GM23338 (cell line): ENCODE results near the gene SEC22A.

ENCODE experiments used
- CTCF ChIP-seq, 2 experiments: fragments of 200-600 bp in 1 of 2; sonication (generic) in 1 of 2; conservative IDR thresholded peaks; 2 replicates each; pipeline versions ENCODE4 v1.5.1 to v1.6.1; 2016 to 2017; ENCODE audit warnings: antibody characterized with exemption in 2 of 2, low read depth in 2 of 2, mild to moderate bottlenecking in 2 of 2, moderate library complexity in 1 of 2
- EZH2 ChIP-seq: fragments of 200-600 bp; sonication (generic); IDR thresholded peaks from one replicate; pipeline ENCODE4 v1.8.0; 2017; ENCODE audit warnings: antibody characterized with exemption, mild to moderate bottlenecking, low read depth; ENCODE audit not compliant: unreplicated experiment
- POLR2AphosphoS5 ChIP-seq: IDR thresholded peaks from 2 replicates; pipeline ENCODE4 v1.6.1; 2016; ENCODE audit warnings: antibody characterized with exemption, low read depth

- TF ChIP-seq CTCF (conservative IDR thresholded peaks at IDR 0.05; ENCODE audit: low read depth in 2 of 2) (no peak), EZH2 (no peak), POLR2AphosphoS5 (no peak)
Observed at GRCh38 chr3:123226549-123226948, 24.8 kb downstream of the SEC22A start.
